ENCODE results near the gene THUMPD3. TPM values are rescaled to one million over a fixed set of nuclear protein-coding genes. Genes with fewer than 3 reads are reported as not detected.

The THUMPD3 gene
- total RNA-seq, 4 donors from 2014 or later, result 17.2 to 30.0 (median 20.2) TPM

- TF ChIP-seq CTCF (IDR thresholded peaks at IDR 0.05), result no peak
- DNase-seq (ENCODE audit: low spot score) (no peak), ATAC-seq (ENCODE audit: low FRiP score) (no peak)
Measured at GRCh38 chr3:9331171-9331570, 31.7 kb upstream of the THUMPD3 start.

GRCh38 chr3:9332250-9333030 lies 30.4 kb upstream of the THUMPD3 start:
- DNase-seq (ENCODE audit: low spot score) (no peak), ATAC-seq (ENCODE audit: low FRiP score) (no peak)
- no peak for TF ChIP-seq CTCF (IDR thresholded peaks at IDR 0.05)

- no peak for DNase-seq (ENCODE audit: low spot score)
- no peak for TF ChIP-seq CTCF (IDR thresholded peaks at IDR 0.05)
- no peak for ATAC-seq (ENCODE audit: low FRiP score)
Measured at GRCh38 chr3:9339761-9340471, 22.9 kb upstream of the THUMPD3 start.

- no peak for ATAC-seq (ENCODE audit: low FRiP score)
- DNase-seq (ENCODE audit: low spot score), result no peak
- TF ChIP-seq CTCF (IDR thresholded peaks at IDR 0.05), result no peak
Measured at GRCh38 chr3:9340472-9340902, 22.4 kb upstream of the THUMPD3 start.

GRCh38 chr3:9342696-9343095 lies 20.2 kb upstream of the THUMPD3 start:
- ATAC-seq (ENCODE audit: low FRiP score) (no peak), DNase-seq (ENCODE audit: low spot score) (no peak)
- no peak for TF ChIP-seq CTCF (IDR thresholded peaks at IDR 0.05)

GRCh38 chr3:9343115-9343514 lies 19.7 kb upstream of the THUMPD3 start:
- ATAC-seq (ENCODE audit: low FRiP score), result no peak
- no peak for DNase-seq (ENCODE audit: low spot score)
- no peak for TF ChIP-seq CTCF (IDR thresholded peaks at IDR 0.05)

Measured in omental fat pad (tissue), 4 donors.